ENCODE data around the gene WDR59. TPM values are rescaled to one million over a fixed set of nuclear protein-coding genes. Genes with fewer than 3 reads are reported as not detected.

WDR59 gene
- total RNA-seq, 8 experiments from 2014 or later, result 13.2 to 66.4 (median 22.4) TPM

DNA sequence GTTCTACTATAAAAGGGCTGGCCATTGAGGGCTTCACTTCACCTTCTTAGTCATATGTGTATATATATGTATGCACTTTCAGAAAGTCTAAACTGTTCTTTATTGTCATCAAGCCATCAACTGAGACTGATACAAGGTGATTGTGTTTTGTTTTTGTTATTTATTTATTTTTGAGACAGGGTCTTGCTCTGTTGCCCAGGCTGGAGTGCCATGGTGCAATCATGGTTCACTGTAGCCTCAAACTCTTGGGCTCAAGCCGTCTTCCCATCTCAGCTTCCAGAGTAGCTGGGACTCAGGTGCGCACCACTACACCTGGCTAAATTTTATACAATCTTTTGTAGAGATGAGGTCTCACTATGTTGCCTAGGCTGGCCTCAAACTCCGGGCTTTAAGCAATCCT lies 19.5 kb upstream of the WDR59 start:
- Histone ChIP-seq H3K4me3 (no peak overlapping the region), H3K27ac (no peak overlapping the region), H3K4me1 (replicated peaks in 1 of 2) (peaks cover 15 to 16% of the 10 kb centered on the region in 2 donors)
- in situ Hi-C loops (cut with MboI; ENCODE audit: low pct_unique_long_range_greater_than_20kb in 2 of 9, low sequenced_read_pairs in 9 of 9, unreplicated experiment in 9 of 9), result no loop called here
- ATAC-seq (replicated peaks in 6 of 8), result no peak
- 83 to 100% (median 97%) methylated on average over 1 to 3 of the region's 3 CpGs; no CpG with 5 or more reads in 2 of the 10 experiments for WGBS, 10 experiments

DNA sequence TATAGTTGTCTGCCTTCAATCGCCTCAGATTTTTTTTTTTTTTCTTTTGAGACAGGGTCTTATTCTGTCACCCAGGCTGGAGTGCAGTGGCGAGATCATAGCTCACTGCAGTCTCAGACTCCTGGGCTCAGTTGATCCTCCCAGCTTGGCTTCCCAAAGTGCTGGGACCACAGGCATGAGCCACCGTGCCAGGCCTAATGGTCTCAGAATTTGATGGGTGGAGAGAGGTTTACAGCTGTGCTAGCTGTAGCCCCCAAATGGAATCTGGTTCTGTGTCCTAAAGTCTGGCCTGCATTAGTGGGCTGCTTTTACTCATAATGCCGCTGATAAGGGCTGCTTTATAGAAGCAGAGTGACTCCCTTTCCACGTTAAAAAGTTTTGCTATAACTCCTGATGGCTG lies 19.0 kb upstream of the WDR59 start:
- peaks cover 15 to 16% of the 10 kb centered on the region in 2 donors for H3K4me1 ChIP-seq (replicated peaks in 1 of 2)
- no peak overlapping the region for H3K27ac ChIP-seq
- in situ Hi-C loops (cut with MboI; ENCODE audit: low pct_unique_long_range_greater_than_20kb in 2 of 9, low sequenced_read_pairs in 9 of 9, unreplicated experiment in 9 of 9), result no loop called here
- no peak for ATAC-seq (replicated peaks in 6 of 8)
- WGBS, 10 experiments, result 41 to 100% (median 81%) methylated on average over 1 to 4 of the region's 5 CpGs; no CpG with 5 or more reads in 3 of the 10 experiments
- no peak overlapping the region for H3K4me3 ChIP-seq

DNA sequence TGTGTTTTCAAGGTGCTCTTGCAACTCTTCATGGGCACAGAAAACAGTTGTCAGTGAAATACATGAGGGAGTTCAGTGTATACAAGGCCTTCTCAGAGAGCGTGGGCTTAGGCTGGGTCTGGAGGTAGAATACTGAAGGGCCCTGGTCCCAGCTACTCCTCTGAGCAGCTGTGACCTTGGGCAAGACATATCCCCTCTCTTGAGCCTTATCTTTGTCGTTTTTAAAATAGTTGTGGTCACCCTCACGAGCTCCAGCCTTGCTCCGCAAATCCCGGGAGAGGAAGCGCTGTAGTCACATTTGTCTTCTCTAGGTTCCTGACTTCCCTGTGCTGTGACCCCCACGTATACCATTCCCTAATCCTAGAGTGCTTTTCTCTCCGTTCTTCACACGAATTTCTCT lies 17.6 kb upstream of the WDR59 start:
- WGBS, 10 experiments, result 77 to 90% (median 84%) methylated on average over 3 to 9 of the region's 9 CpGs; no CpG with 5 or more reads in 3 of the 10 experiments
- in situ Hi-C loops (cut with MboI; ENCODE audit: low pct_unique_long_range_greater_than_20kb in 2 of 9, low sequenced_read_pairs in 9 of 9, unreplicated experiment in 9 of 9), result no loop called here
- Histone ChIP-seq H3K4me1 (replicated peaks in 1 of 2) (peaks cover 15 to 16% of the 10 kb centered on the region in 2 donors), H3K4me3 (peak overlapping the region in 1 of 5 donors; percentile 73), H3K27ac (no peak overlapping the region)
- ATAC-seq (replicated peaks in 6 of 8), result no peak

DNA sequence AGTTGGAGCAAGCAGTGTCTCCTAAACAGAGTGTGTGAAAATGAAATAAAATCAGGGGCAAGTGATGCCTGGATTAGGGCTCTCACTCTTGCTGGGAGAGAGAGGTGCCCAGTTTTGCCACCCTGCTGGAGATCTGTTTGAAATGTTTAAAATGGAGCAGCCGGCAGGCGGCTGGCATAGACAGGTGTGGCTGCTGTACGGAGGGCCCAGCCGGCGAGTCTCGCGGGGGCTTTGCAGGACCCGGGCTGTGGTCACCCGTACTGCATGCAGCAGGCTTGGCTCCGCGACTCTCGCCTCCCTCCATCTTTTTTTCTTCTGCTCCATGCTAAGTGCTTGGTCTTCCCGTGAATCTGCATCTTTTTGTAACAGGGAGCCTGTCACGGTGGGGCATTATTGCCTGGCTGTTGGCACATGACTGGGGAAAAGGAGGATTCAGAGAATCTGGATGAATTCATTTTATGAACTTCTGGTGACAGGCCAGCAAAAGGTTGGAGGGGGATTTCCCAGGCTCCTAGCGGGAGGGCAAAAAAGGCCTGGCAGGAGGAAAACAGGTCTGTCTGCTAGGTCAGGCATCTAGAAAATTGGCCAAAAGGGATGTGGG lies 15.7 kb upstream of the WDR59 start:
- ATAC-seq (replicated peaks in 6 of 8), result peak in 7 of 8 experiments; percentile 1 to 52 (median 33)
- no peak overlapping the region for H3K27ac ChIP-seq
- H3K4me1 ChIP-seq (replicated peaks in 1 of 2), result peaks cover 15 to 16% of the 10 kb centered on the region in 2 donors
- peak overlapping the region; percentile 54 to 97 (median 64) for H3K4me3 ChIP-seq
- in situ Hi-C loops (cut with MboI; ENCODE audit: low pct_unique_long_range_greater_than_20kb in 2 of 9, low sequenced_read_pairs in 9 of 9, unreplicated experiment in 9 of 9), result no loop called here
- WGBS, 10 experiments, result 0 to 65% (median 10%) methylated on average over 2 to 14 of the region's 15 CpGs; no CpG with 5 or more reads in 1 of the 10 experiments

- Histone ChIP-seq H3K27ac (peak overlapping the region; percentile 90 to 97), H3K4me1 (replicated peaks in 1 of 2) (peaks cover 15 to 16% of the 10 kb centered on the region in 2 donors), H3K4me3 (peak overlapping the region; percentile 54 to 97 (median 64))
- ATAC-seq (replicated peaks in 6 of 8), result peak; percentile 2 to 57 (median 38)
- WGBS, 10 experiments, result 0 to 6% (median 0%) methylated on average over 1 to 6 of the region's 71 CpGs; no CpG with 5 or more reads in 3 of the 10 experiments
- in situ Hi-C loops (cut with MboI; ENCODE audit: low pct_unique_long_range_greater_than_20kb in 2 of 9, low sequenced_read_pairs in 9 of 9, unreplicated experiment in 9 of 9), result loop anchor here in 2 of 9 experiments (10.0 to 25.0 kb wide), 2 partner anchors 105 to 112 kb away; partner anchors contain the start of gene LDHD (in 1 of the 2)
Observed at GRCh38 chr16:74999609-75000480, 14.9 kb upstream of the WDR59 start.

DNA sequence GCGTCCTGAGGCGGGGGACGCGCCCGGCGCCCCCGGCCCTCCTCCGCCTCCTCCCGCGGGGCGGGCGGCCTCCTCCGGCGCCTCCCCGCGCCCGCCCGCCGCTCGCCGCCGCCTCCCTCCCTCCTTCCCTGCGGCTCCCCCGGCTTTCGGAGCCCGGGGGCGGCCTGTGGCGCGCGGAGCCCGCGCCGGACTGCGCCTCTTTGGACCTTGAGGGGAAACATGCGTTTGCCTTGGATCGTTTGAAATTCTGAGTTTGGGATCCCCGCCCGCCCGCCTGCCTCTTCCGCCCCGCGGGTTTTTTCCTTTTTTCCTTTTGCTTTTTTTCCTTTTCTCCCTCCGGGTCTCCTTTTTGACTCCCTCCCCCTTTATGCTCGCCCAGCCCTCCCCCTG lies 14.3 kb upstream of the WDR59 start:
- Histone ChIP-seq H3K4me1 (replicated peaks in 1 of 2) (peaks cover 15 to 16% of the 10 kb centered on the region in 2 donors), H3K4me3 (peak overlapping the region; percentile 54 to 97 (median 64)), H3K27ac (peak overlapping the region; percentile 90 to 97)
- in situ Hi-C loops (cut with MboI; ENCODE audit: low pct_unique_long_range_greater_than_20kb in 2 of 9, low sequenced_read_pairs in 9 of 9, unreplicated experiment in 9 of 9), result loop anchor here in 2 of 9 experiments (10.0 to 25.0 kb wide), 2 partner anchors 106 to 113 kb away; partner anchors contain the start of gene LDHD (in 1 of the 2)
- no CpG with 5 or more reads among the region's 44 CpGs for WGBS, 10 experiments
- peak; percentile 42 to 70 (median 58) for ATAC-seq (replicated peaks in 6 of 8)

GRCh38 chr16:74998481-74999218 lies 13.7 kb upstream of the WDR59 start, which contains the start of gene ZNRF1:
Gene ZNRF1, plus strand, starts transcription at chr16:74999024. Its CDS starts 648 bp downstream, at chr16:74999672.
- 5 to 58% (median 36%) methylated on average over 2 to 7 of the region's 73 CpGs; no CpG with 5 or more reads in 4 of the 10 experiments for WGBS, 10 experiments
- in situ Hi-C loops (cut with MboI; ENCODE audit: low pct_unique_long_range_greater_than_20kb in 2 of 9, low sequenced_read_pairs in 9 of 9, unreplicated experiment in 9 of 9), result loop anchor here in 2 of 9 experiments (10.0 to 25.0 kb wide), 2 partner anchors 106 to 114 kb away; partner anchors contain the start of gene LDHD (in 1 of the 2)

DNA sequence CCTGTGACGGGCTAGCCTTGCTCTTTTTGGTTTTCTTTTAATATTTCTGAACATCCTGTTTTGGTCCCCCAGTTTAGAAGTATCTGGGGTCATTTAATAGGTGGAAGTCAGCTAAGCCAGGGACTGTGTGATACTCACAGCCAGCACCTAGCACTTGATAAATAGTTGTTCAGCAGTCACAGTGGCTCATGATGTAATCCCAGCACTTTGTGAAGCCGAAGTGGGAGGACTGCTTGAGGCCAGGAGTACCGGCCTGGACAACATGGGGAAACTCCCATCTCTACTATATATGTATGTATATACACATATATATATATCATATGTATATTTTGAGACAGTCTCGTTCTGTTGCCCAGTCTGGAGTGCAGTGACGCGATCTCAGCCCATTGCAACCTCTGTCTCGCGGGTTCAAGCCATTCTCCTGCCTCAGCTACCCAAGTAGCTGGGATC lies 12.1 kb upstream of the WDR59 start:
- 55 to 100% (median 80%) methylated on average over 1 to 8 of the region's 8 CpGs; no CpG with 5 or more reads in 1 of the 10 experiments for WGBS, 10 experiments
- in situ Hi-C loops (cut with MboI; ENCODE audit: low pct_unique_long_range_greater_than_20kb in 2 of 9, low sequenced_read_pairs in 9 of 9, unreplicated experiment in 9 of 9), result loop anchor here in 2 of 9 experiments (10.0 to 25.0 kb wide), 2 partner anchors 108 to 115 kb away; partner anchors contain the start of gene LDHD (in 1 of the 2)
- ATAC-seq (replicated peaks in 6 of 8), result no peak
- Histone ChIP-seq H3K4me1 (replicated peaks in 1 of 2) (peaks cover 10 to 11% of the 10 kb centered on the region in 2 donors), H3K4me3 (no peak overlapping the region), H3K27ac (no peak overlapping the region)

More at GRCh38 chr16:74998481-74999218, 13.7 kb upstream of the WDR59 start, which contains the start of gene ZNRF1:
- peaks cover 15 to 16% of the 10 kb centered on the region in 2 donors for H3K4me1 ChIP-seq (replicated peaks in 1 of 2)
- peak within 1 kb of the TSS; percentile 54 to 97 (median 64) for H3K4me3 ChIP-seq
- peak; percentile 73 to 81 (median 77) for ATAC-seq (replicated peaks in 6 of 8)
- H3K27ac ChIP-seq, result peak within 1 kb of the TSS; percentile 90 to 97

GRCh38 chr16:74995986-74996385 lies 11.1 kb upstream of the WDR59 start:
- peaks cover 6 to 11% of the 10 kb centered on the region in 2 donors for H3K4me1 ChIP-seq (replicated peaks in 1 of 2)
- in situ Hi-C loops (cut with MboI; ENCODE audit: low pct_unique_long_range_greater_than_20kb in 2 of 9, low sequenced_read_pairs in 9 of 9, unreplicated experiment in 9 of 9), result loop anchor here in 2 of 9 experiments (10.0 to 25.0 kb wide), 2 partner anchors 109 to 116 kb away; partner anchors contain the start of gene LDHD (in 1 of the 2)
- no peak overlapping the region for H3K4me3 ChIP-seq
- 36 to 100% (median 100%) methylated on average over 1 of the region's 1 CpG; no CpG with 5 or more reads in 2 of the 10 experiments for WGBS, 10 experiments
- H3K27ac ChIP-seq, result no peak overlapping the region
- ATAC-seq (replicated peaks in 6 of 8), result no peak

GRCh38 chr16:74991593-74992403 lies 6.9 kb upstream of the WDR59 start:
- Histone ChIP-seq H3K4me1 (replicated peaks in 1 of 2) (peaks cover 6 to 9% of the 10 kb centered on the region in 2 donors), H3K4me3 (no peak overlapping the region), H3K27ac (no peak overlapping the region)
- ATAC-seq (replicated peaks in 6 of 8), result no peak
- in situ Hi-C loops (cut with MboI; ENCODE audit: low pct_unique_long_range_greater_than_20kb in 2 of 9, low sequenced_read_pairs in 9 of 9, unreplicated experiment in 9 of 9), result loop anchor here in 2 of 9 experiments (10.0 to 25.0 kb wide), 2 partner anchors 113 to 121 kb away; partner anchors contain the start of gene LDHD (in 1 of the 2)
- 58 to 90% (median 75%) methylated on average over 4 to 11 of the region's 13 CpGs; no CpG with 5 or more reads in 1 of the 10 experiments for WGBS, 10 experiments

DNA sequence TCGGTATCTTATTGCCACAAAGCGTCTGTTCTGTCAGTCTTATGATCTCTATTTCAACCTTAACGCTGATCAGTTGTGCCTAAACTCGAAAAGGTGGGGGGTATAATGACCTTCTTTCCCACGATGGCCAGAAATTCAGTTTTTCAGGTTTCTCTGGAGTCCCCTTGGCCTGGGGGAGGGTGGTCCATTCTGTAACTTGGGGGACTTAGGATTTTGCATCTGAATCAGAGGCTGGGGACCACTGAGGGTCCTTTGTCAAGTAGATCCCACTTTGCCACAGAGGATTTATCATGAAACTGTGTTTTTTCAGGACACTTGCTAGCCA lies 6.3 kb upstream of the WDR59 start:
- no peak for ATAC-seq (replicated peaks in 6 of 8)
- Histone ChIP-seq H3K4me3 (no peak overlapping the region), H3K4me1 (replicated peaks in 1 of 2) (peaks cover 6 to 9% of the 10 kb centered on the region in 2 donors), H3K27ac (no peak overlapping the region)
- 0 to 90% (median 52%) methylated on average over 1 to 5 of the region's 5 CpGs; no CpG with 5 or more reads in 3 of the 10 experiments for WGBS, 10 experiments
- in situ Hi-C loops (cut with MboI; ENCODE audit: low pct_unique_long_range_greater_than_20kb in 2 of 9, low sequenced_read_pairs in 9 of 9, unreplicated experiment in 9 of 9), result loop anchor here in 2 of 9 experiments (10.0 to 25.0 kb wide), 2 partner anchors 114 to 121 kb away; partner anchors contain the start of gene LDHD (in 1 of the 2)

Data from motor neuron (in vitro differentiated cells).